CD4-positive, alpha-beta T cell treated with Interleukin-1 beta for 1 hour (primary cell): ENCODE data around the gene LMO2.
"Not testable (repeated sequence)": the region's sequence is repeated elsewhere in the genome, so short reads cannot be mapped to it uniquely, and the experiment has no call there.

Source experiments
- DNase-seq, 2 donors: peaks; one replicate each; pipeline ENCODE4 v3.0.0-alpha.2; 2020 to 2022

LMO2 gene

GRCh38 chr11:33891714-33892327, at the start of gene LMO2:
LMO2 (minus strand) TSS chr11:33892076; CDS start chr11:33869716, 22,360 bp downstream.
- no peak for DNase-seq

GRCh38 chr11:33940538-33940815, 48.6 kb upstream of the LMO2 start:
- DNase-seq = no peak

GRCh38 chr11:33936725-33937604, 45.1 kb upstream of the LMO2 start:
- peak in 1 of 2 donors; percentile 1 for DNase-seq

- no peak for DNase-seq
Measured at GRCh38 chr11:33935461-33936456, 43.9 kb upstream of the LMO2 start.

DNA sequence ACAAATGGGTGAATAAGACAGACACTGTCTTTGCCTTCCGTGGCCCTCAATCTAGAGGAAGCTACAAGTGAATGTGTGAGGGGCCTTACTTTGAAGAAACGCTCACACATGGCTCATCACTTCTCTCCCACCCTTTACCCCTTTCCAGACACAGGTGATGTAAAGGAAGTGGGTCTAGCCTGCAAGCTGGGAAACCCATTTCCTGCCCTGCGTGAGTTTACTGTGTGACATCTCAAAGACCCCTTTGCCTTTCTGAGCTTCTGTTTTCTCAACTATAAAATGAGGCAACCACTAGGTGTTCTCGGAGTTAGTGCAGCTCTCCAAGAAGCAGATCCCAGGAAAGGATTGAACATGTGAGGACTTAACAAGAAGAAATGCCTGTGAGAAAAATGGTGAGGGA, 43.1 kb upstream of the LMO2 start:
- no peak for DNase-seq

DNA sequence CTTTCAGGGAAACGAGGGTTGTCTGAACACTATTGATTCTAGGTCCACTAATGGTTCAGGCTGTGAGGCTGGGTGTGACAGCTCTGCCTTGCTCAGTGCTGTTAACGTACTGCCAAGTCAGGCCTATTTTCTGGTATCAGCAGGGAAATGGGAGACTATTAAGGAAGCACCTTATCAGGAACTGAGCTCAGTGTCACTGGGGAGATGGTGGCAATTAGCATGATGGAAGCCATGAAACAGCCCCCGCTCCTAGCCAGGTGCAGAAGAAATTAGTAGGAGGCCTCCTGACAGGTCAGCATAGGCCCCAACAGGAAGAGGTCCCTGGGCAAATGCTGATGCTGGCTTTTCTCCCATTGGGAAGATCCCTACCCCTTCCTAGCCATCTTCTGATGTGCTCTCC, 42.6 kb upstream of the LMO2 start:
- no peak for DNase-seq

DNA sequence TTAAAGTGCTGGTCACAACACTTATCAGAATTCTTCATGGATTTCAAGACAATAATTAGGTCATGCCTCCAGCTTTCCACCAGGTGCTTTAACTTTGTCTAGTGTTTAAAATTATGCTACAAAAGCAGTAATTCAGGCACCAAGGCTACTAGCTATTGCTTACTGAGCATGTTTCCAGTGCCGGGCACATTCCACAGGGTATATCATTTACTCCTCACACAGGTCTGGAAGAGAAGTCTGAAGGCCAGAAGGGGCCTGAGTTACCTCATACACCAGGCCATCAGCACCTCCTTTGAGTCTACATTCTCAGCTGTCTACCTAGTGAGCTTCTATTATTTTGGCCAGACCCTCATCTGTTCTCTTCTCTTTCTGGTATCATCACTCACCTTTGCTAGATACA, 41.7 kb upstream of the LMO2 start:
- no peak for DNase-seq

- no peak for DNase-seq
Measured at GRCh38 chr11:33932721-33933120, 40.8 kb upstream of the LMO2 start.

- DNase-seq = not testable (repeated sequence)
Measured at GRCh38 chr11:33931739-33932366, 40.0 kb upstream of the LMO2 start.

DNA sequence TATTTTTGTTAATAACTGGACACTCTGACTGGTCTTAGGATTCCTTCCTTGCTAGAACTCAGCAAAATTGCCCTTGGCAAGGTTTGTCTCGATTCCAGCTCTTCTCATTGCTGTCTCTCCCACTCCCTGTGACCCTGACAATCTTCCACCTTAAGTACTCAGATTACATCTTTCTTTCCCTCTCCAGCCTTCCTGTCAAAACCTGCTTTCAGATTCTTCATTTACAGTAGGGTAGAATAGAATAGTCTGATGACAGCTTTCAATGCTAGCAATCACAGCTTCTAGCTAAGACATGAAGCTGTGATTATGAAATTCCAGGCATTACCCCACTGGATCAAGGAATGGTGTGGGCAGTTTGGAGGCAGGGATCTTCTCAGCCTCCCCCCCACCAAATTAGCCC, 39.2 kb upstream of the LMO2 start:
- DNase-seq = no peak

DNA sequence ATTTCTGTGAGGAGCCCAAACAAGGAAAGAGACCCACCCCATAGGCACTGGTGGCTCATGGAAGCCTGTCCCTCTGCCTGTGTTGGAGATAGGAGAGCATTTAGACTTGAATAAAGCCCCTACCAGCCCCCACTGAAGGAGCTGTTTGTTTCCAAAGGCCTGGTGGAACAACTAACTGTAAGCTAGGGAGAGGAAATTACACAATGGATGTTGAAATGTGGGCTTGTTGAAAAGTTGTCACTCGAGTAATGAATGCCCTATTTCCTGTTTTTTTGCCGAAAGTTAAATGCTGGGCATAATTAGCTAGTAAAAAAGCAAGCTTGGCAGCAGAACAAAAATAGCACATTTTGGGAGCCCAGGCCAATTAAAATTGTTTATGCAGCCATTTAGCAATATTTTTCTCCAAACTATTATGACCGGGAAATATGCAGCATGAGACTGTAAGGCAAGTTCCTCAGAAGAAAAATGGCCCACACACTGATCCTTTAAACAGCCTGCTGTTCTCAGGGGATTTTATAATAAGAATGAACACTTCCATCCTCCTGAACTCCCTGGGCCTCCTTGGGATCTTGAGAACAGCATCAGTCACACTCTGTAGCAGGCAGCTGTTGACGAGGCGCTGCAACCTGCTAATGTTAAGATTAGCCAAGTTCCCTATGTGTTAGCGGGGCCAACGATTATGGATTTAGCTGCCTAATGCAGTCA, 38.6 kb upstream of the LMO2 start:
- peak; percentile 2 for DNase-seq

DNA sequence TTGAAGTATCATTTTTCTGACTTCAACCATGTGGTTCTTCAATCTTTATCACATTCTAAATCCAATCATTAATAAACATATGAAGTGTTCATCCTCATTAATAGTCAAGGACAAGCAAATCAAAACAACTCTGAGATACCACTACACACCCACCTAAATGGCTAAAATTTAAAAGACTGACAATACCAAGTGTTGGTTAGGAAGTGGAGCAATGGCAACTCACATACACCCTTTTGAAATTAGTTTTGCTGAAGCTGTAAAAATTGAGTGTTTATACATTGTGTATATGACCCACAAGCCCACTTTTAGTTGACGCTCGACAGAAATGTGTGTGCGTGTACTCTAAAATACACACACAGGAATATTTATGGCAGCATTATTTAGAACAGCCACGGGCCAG, 36.7 kb upstream of the LMO2 start:
- DNase-seq = no peak

DNA sequence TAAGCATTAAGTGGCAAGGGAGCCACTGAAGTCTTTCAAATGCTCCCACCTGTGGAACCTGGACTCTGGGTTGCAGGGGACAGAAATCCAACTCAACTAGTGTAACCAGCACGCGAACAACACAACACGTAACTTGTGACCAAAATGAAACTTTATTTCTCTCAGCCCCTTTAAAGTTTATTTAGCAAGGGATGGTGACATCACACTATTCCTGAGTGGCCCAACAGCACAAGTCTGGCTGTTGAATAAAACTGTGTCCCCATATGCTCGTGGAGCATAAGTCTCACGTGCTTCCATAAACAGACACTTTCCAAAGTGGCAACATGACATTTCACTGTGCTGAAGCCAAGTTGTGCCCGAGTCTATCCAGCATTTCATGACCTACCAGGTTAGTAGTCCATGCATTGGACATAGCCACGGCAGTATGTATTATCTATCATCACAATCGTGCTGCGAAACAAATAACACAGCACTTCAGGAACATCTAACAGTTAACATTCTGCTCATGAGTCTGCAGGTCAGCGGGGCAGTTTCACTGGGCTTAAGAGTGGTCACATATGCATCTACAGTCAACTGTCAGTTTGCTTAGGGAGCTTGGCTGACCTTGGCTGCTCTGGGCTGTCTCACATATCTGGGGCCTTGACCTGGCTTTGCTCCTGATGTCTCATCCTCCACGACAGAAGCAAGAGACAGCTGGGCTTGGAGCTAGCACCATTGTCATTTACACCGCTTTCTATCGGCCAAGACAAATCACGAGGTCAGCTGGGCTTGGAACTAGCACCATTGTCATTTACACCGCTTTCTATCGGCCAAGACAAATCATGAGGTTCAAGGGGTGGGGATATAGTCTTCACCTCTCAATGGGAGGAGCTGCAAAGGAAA, 35.0 kb upstream of the LMO2 start:
- no peak for DNase-seq

- DNase-seq = no peak
Measured at GRCh38 chr11:33924341-33924740, 32.5 kb upstream of the LMO2 start.

DNA sequence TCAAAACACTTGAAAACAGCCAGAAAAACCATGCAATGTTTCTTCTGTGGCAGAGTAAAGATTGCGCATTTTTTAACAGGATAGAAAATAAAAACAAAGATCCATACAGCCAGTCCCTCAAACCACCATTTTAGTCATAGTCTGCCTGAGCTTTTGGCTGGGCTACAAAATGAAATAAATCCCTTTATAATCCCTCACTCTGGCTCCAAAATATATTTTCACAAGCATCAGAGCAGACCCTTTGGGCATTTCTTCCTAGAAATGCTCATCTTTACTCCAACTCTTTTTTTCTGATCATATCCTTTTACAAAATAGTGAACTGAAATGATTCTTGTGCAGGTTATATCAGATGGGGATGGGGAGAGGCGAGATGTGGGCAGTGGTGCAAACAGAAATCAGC, 31.8 kb upstream of the LMO2 start:
- DNase-seq = no peak

DNA sequence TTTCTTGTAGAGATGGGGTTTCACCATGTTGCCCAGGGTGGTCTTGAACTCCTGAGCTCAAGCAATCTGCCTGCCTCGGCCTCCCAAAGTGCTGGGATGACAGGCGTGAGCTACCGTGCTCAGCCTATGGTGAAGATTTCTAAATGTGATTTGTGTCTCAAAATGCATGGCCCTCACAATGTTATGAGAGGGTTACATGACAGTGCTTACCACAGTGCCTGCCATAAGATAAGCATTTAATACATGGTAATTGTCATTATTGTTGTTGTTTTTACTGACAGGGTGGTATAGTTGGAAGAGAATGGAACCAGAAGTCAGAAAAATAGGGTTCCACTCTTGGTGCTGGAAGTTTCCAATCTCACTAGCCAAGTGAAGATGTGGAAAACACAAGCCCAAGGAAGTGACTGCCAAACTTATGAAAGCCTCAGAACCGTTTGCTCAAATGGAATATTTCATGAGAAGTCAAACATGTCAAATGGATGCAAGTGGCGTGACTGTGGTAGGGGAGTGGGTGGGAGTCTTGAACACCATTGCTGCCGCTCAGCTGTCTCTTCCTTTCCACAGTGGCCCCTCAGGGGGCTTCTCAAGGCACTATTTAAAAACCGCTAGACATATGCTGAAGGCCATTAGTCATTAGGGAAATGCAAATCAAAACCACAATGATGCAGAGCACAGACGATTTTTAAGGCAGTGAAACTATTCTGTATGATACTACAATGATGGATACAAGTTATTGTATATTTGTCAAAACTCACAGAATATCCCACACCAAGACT, 29.1 kb upstream of the LMO2 start:
- DNase-seq = peak in 1 of 2 donors; percentile 26

DNA sequence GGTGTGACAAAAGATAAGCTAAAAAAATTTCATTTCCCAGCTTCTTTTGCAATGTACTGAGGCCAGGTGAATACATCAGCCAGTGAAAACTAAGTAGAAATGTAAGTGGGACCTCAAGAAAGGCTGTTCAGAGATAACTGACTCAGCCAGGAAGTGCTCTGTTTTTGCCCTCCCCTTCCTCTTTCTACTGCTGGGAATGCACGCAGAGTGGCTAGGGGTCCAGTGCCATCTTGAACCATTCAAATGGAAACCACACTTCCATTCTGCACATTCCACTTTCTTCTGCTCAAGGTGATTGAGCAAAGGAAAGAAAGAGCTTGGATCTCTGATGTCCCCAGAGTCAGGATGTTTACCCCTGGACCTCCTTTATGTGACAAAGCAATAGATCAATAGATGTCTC, 27.8 kb upstream of the LMO2 start:
- DNase-seq = no peak

- DNase-seq = not testable (repeated sequence)
Measured at GRCh38 chr11:33917402-33917801, 25.5 kb upstream of the LMO2 start.

DNA sequence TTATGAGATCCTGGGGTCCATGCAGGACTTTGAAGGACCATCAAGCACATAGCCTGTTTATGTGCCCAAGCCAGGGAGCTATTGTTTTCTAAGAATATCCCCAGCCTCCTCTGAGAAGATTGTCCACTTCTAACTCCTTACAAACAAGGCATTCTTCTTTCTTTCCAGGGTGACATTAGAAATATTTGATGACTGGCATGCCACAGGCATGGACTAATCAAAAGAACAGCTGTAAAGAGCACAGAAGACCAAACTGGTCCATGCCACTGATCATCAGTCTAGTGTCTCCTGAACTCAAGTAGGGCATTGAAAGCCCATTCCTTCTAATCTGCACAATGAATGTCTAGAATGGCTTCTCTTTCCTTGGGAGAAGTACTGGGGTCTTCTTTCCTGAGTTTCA, 24.9 kb upstream of the LMO2 start:
- DNase-seq = no peak

GRCh38 chr11:33915526-33915925, 23.6 kb upstream of the LMO2 start:
- DNase-seq = no peak
